Smooth muscle cell (in vitro differentiated cells): ENCODE measurements around the gene MTMR1. TPM values are rescaled to one million over a fixed set of nuclear protein-coding genes. Genes with fewer than 3 reads are reported as not detected.

Source experiments
- DNase-seq: peaks from one replicate; lab custom pipeline; 2025; ENCODE audit not compliant: unreplicated experiment; lab: John Stamatoyannopoulos, UW
- H2AFZ ChIP-seq: fragments of 200-600 bp; sonication (generic); 2 replicates; pipeline ENCODE4 v1.6.0; 2016; ENCODE audit warnings: antibody characterized with exemption, low read depth, mild to moderate bottlenecking
- H3F3A ChIP-seq: fragments of 200-600 bp; sonication (generic); 2 replicates; pipeline ENCODE4 v1.6.0; 2017; ENCODE audit warnings: antibody characterized with exemption, low read depth
- H3K27ac ChIP-seq: fragments of 200-600 bp; sonication (generic); 2 replicates; pipeline ENCODE4 v1.5.1; 2016; ENCODE audit warnings: low read depth, mild to moderate bottlenecking
- H3K27me3 ChIP-seq: fragments of 200-600 bp; sonication (generic); 2 replicates; pipeline ENCODE4 v1.6.1; 2016; ENCODE audit warnings: low read depth, mild to moderate bottlenecking
- H3K36me3 ChIP-seq: fragments of 200-600 bp; sonication (generic); 2 replicates; pipeline ENCODE4 v1.5.1; 2016; ENCODE audit warnings: low read depth
- H3K4me1 ChIP-seq: fragments of 200-600 bp; sonication (generic); 2 replicates; pipeline ENCODE4 v1.5.1; 2016; ENCODE audit warnings: low read depth
- H3K4me2 ChIP-seq: fragments of 200-600 bp; sonication (generic); 2 replicates; pipeline ENCODE4 v1.6.0; 2016; ENCODE audit warnings: mild to moderate bottlenecking
- H3K4me3 ChIP-seq: fragments of 200-600 bp; sonication (generic); 2 replicates; pipeline ENCODE4 v1.5.1; 2016; ENCODE audit warnings: mild to moderate bottlenecking
- H3K79me2 ChIP-seq: fragments of 200-600 bp; sonication (generic); 2 replicates; pipeline ENCODE4 v1.6.0; 2016; ENCODE audit warnings: low read depth, mild to moderate bottlenecking
- H3K9ac ChIP-seq: fragments of 200-600 bp; sonication (generic); 2 replicates; pipeline ENCODE4 v1.6.0; 2016; ENCODE audit warnings: low read depth
- H3K9me3 ChIP-seq: fragments of 200-600 bp; sonication (generic); replicated peaks from 2 replicates; pipeline ENCODE4 v1.5.1; 2016; ENCODE audit warnings: low read depth
- H4K20me1 ChIP-seq: fragments of 200-600 bp; sonication (generic); 2 replicates; pipeline ENCODE4 v1.6.0; 2016; ENCODE audit warnings: low read depth
- CTCF ChIP-seq: fragments of 200-600 bp; sonication (generic); IDR thresholded peaks from 2 replicates; pipeline ENCODE4 v1.5.1; 2017; ENCODE audit warnings: borderline replicate concordance, mild to moderate bottlenecking, antibody characterized with exemption; ENCODE audit not compliant: insufficient read depth, poor library complexity, severe bottlenecking
- WGBS: methylation state at CpG from one replicate; pipeline ENCODE4 v1.1.7; 2016; ENCODE audit warnings: low lambda C conversion rate; 5-methylcytosine and 5-hydroxymethylcytosine counted together
- polyA plus RNA-seq: library from polyadenylated mRNA; unstranded; fragments of >200 nt; fragmentation: Nextera tagmentation; extraction: Ambion mirVana; gene quantifications from 2 replicates; pipeline ENCODE4 v1.2.1, GENCODE V29; 2016
- total RNA-seq: library from RNA; depleted of rRNA; stranded (reverse); fragments of >200 nt; gene quantifications from 2 replicates; pipeline ENCODE4 v1.2.3, GENCODE V29; 2014

The MTMR1 gene
- total and polyA plus RNA-seq, 2 experiments from 2014 or later, result 10.1 to 13.8 TPM

DNA sequence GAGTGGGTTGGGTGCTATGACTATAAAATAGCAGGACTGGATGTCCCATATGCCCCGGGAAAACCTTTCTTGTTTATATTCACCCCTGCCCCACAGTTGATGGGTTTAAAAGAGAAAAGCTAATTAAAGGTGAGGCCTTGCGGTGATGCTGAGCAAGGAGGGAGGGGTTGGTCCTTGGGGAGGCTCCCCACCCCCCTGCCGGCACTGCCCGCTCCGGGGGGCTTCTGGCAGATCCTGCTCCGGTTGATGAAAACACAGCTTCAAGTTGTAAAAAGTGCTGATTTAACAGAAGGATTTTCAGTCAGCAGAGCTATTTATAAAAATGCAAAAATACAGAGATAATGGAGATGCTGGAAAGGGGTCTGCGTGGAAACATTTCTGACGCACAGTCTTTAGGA, 68.6 kb downstream of the MTMR1 start:
- no peak for DNase-seq
- Histone ChIP-seq H4K20me1 (no peaks in the 10 kb centered on the region), H3K27me3 (no peaks in the 10 kb centered on the region), H3K4me3 (no peak overlapping the region), H3K9ac (no peak overlapping the region), H3F3A (peaks cover 6% of the 10 kb centered on the region), H3K4me1 (no peaks in the 10 kb centered on the region), H3K4me2 (no peak overlapping the region), H3K9me3 (no peaks in the 10 kb centered on the region), H2AFZ (no peak overlapping the region), H3K36me3 (no peaks in the 10 kb centered on the region), H3K79me2 (no peaks in the 10 kb centered on the region), H3K27ac (no peak overlapping the region)
- 86% methylated on average over 8 of the region's 8 CpGs for WGBS
- no peak for TF ChIP-seq CTCF

DNA sequence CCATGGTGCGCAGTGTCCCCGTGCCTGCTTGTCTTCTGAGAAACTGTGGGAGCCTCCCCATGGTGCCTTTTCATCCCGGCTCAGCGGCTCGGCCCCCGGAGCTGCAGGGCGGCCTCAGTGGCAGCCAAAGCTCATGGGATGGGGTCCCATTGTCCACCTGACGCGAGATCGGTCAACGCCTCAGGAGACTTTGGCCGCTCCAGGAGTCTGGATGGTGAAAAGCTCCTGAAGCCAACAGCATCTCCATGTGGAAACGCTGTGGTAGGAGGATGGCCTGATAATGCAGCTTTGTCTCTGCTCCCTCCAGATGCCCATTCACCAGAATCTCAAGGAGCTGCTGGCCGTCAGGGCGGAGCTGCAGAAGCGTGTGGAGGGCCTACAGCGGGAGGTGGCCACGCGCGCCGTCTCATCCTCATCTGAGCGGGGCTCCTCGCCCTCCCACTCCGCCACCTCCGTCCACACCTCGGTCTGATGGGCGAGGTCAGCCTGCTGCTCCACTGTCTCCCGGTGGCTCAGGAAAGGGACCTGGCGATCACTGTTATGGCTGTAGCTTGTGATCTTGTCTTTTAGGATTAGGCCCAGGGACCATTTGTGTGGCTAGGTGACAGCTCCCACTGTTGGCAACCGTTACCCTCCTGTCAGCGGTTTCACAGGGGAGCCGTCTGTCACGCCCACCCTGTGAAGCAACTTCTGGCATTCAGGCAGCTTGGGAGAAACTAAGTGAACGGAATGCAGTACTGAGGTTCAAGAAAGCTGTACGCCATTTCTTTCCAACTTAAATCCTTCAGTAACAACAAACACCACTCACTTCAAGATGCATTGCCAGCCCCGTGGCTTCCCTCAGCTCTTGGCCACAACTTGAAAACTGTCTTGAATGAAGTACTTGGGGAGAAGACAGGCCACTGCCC, 69.3 kb downstream of the MTMR1 start:
- DNase-seq, result no peak
- Histone ChIP-seq H3K36me3 (no peaks in the 10 kb centered on the region), H2AFZ (no peak overlapping the region), H3K4me3 (no peak overlapping the region), H3F3A (peaks cover 8% of the 10 kb centered on the region), H3K4me2 (no peak overlapping the region), H3K9ac (no peak overlapping the region), H3K9me3 (no peaks in the 10 kb centered on the region), H3K4me1 (no peaks in the 10 kb centered on the region), H4K20me1 (no peaks in the 10 kb centered on the region), H3K27me3 (no peaks in the 10 kb centered on the region), H3K79me2 (no peaks in the 10 kb centered on the region), H3K27ac (no peak overlapping the region)
- TF ChIP-seq CTCF, result no peak
- WGBS, result 92% methylated on average over 36 of the region's 36 CpGs

DNA sequence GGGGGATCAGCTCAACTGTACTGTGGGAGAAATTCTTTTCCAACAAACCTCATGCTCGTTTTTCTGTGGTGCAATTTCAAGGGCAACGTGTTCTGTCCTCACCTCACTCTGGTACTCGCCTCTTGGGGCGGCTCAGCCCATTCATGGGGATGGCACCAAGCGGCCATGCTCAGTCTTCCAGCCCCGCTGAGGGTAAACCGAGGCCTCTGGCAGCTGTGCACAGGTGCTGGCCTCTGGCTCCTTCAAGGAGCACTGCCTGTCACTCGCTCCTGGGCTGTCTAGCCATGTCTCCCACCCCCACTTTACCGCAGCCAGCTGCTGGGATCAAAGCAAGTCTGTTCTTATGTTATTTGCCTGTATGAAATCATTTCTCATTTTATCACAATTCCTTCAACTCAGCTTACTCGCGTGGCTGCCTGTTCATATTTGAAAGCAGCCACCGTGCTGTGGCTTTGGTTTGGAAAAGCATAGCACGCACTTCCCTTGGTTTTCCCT, 70.2 kb downstream of the MTMR1 start:
- Histone ChIP-seq H3K36me3 (no peaks in the 10 kb centered on the region), H2AFZ (no peak overlapping the region), H3F3A (peaks cover 8% of the 10 kb centered on the region), H3K27me3 (no peaks in the 10 kb centered on the region), H3K4me1 (no peaks in the 10 kb centered on the region), H4K20me1 (no peaks in the 10 kb centered on the region), H3K9me3 (no peaks in the 10 kb centered on the region), H3K79me2 (no peaks in the 10 kb centered on the region), H3K27ac (no peak overlapping the region), H3K4me3 (no peak overlapping the region), H3K9ac (no peak overlapping the region), H3K4me2 (no peak overlapping the region)
- no peak for DNase-seq
- 88% methylated on average over 13 of the region's 13 CpGs for WGBS
- no peak for TF ChIP-seq CTCF
